Chondrocyte (in vitro differentiated cells): Measurements from ENCODE around the gene NHERF2. TPM values are rescaled to one million over a fixed set of nuclear protein-coding genes. Genes with fewer than 3 reads are reported as not detected.

ENCODE experiments used
- DNase-seq: peaks from one replicate; pipeline ENCODE4 v3.0.0; 2021; ENCODE audit warnings: mixed read lengths, low spot score
- H3K27ac Mint-ChIP-seq: one replicate; pipeline ENCODE4 v1.8.0; 2021; ENCODE audit warnings: mild to moderate bottlenecking, moderate library complexity, mixed read lengths; ENCODE audit not compliant: unreplicated experiment
- H3K27me3 Mint-ChIP-seq: 2 replicates; pipeline ENCODE4 v1.8.0; 2021; ENCODE audit warnings: low read depth, mixed read lengths
- H3K36me3 Mint-ChIP-seq: 2 replicates; pipeline ENCODE4 v1.8.0; 2021; ENCODE audit warnings: low read depth, mixed read lengths
- H3K4me1 Mint-ChIP-seq: 2 replicates; pipeline ENCODE4 v1.8.0; 2021; ENCODE audit warnings: low read depth, mild to moderate bottlenecking, mixed read lengths
- H3K4me3 Mint-ChIP-seq: one replicate; pipeline ENCODE4 v1.8.0; 2021; ENCODE audit warnings: mild to moderate bottlenecking, moderate library complexity, mixed read lengths; ENCODE audit not compliant: unreplicated experiment
- H3K9me3 Mint-ChIP-seq: 2 replicates; pipeline ENCODE4 v1.8.0; 2021; ENCODE audit warnings: low read depth, mixed read lengths
- CTCF ChIP-seq: fragments of 200-600 bp; sonication (generic); IDR thresholded peaks from 2 replicates; pipeline ENCODE4 v1.5.0; 2021; ENCODE audit warnings: antibody characterized with exemption, mild to moderate bottlenecking, moderate library complexity
- total RNA-seq: library from RNA; stranded (reverse); gene quantifications from 3 replicates; pipeline ENCODE4 v1.2.1, GENCODE V29; 2021

NHERF2 gene
- total RNA-seq, 1 donor from 2014 or later, result 87.0 TPM

GRCh38 chr16:1987198-1987597, 39.5 kb upstream of the NHERF2 start:
- no peaks in the 10 kb centered on the region for H3K9me3 Mint-ChIP-seq
- H3K36me3 Mint-ChIP-seq, result peaks cover 2% of the 10 kb centered on the region
- H3K4me1 Mint-ChIP-seq, result peaks cover 18% of the 10 kb centered on the region
- no peak for DNase-seq
- H3K27ac Mint-ChIP-seq, result no peak overlapping the region
- no peak for TF ChIP-seq CTCF
- H3K4me3 Mint-ChIP-seq, result no peak overlapping the region
- H3K27me3 Mint-ChIP-seq, result peaks cover 14% of the 10 kb centered on the region

GRCh38 chr16:1989209-1990100, 37.2 kb upstream of the NHERF2 start, which contains the start of gene SYNGR3:
Gene SYNGR3 (plus strand): TSS chr16:1989970. CDS start chr16:1990103, 133 bp downstream.
- Mint-ChIP-seq H3K36me3 (peaks cover 2% of the 10 kb centered on the region), H3K9me3 (no peaks in the 10 kb centered on the region), H3K4me1 (peaks cover 14% of the 10 kb centered on the region), H3K27ac (no peak within 1 kb of the TSS), H3K4me3 (peak within 1 kb of the TSS; percentile 16), H3K27me3 (peaks cover 14% of the 10 kb centered on the region)
- no peak for DNase-seq
- TF ChIP-seq CTCF, result no peak

GRCh38 chr16:1990101-1990350, 36.7 kb upstream of the NHERF2 start:
- H3K4me1 Mint-ChIP-seq, result peaks cover 9% of the 10 kb centered on the region
- peaks cover 14% of the 10 kb centered on the region for H3K27me3 Mint-ChIP-seq
- no peak overlapping the region for H3K4me3 Mint-ChIP-seq

GRCh38 chr16:1990351-1991134, 36.2 kb upstream of the NHERF2 start:
- Mint-ChIP-seq H3K27ac (no peak overlapping the region), H3K27me3 (peaks cover 14% of the 10 kb centered on the region), H3K4me1 (peaks cover 5% of the 10 kb centered on the region), H3K9me3 (no peaks in the 10 kb centered on the region), H3K4me3 (peak overlapping the region; percentile 6), H3K36me3 (peaks cover 4% of the 10 kb centered on the region)
- DNase-seq, result no peak
- no peak for TF ChIP-seq CTCF

More at GRCh38 chr16:1990101-1990350, 36.7 kb upstream of the NHERF2 start:
- peaks cover 2% of the 10 kb centered on the region for H3K36me3 Mint-ChIP-seq
- no peak for DNase-seq
- no peaks in the 10 kb centered on the region for H3K9me3 Mint-ChIP-seq
- no peak overlapping the region for H3K27ac Mint-ChIP-seq
- no peak for TF ChIP-seq CTCF

GRCh38 chr16:1991135-1991551, 35.6 kb upstream of the NHERF2 start:
- Mint-ChIP-seq H3K9me3 (no peaks in the 10 kb centered on the region), H3K4me3 (no peak overlapping the region)

More at GRCh38 chr16:1991135-1991551, 35.6 kb upstream of the NHERF2 start:
- DNase-seq, result no peak
- no peak for TF ChIP-seq CTCF
- Mint-ChIP-seq H3K4me1 (peaks cover 5% of the 10 kb centered on the region), H3K27me3 (peaks cover 14% of the 10 kb centered on the region), H3K27ac (no peak overlapping the region), H3K36me3 (peaks cover 4% of the 10 kb centered on the region)
